HepG2 (cell line): ENCODE measurements around the gene ARHGAP20. TPM values are rescaled to one million over a fixed set of nuclear protein-coding genes. Genes with fewer than 3 reads are reported as not detected.

Experiments
- ATAC-seq: fragments of 200-7000 bp; cut with Tn5 transposase; 3 replicates; pipeline ENCODE4 v1.9.1; 2020; ENCODE audit warnings: mild to moderate bottlenecking, moderate library complexity
- BruUV-seq: library from RNA; stranded (reverse); fragments of 400-500 nt; replicated peaks from 2 replicates; lab custom pipeline; 2021; lab: Mats Ljungman, UMichigan
- CTCF ChIA-PET: fragments of 300-600 bp; formaldehyde crosslinking; extraction: SDS; loops from one replicate; lab custom pipeline; 2021; ENCODE audit warnings: low total read pairs, inconsistent platforms, low intra/inter-chr PET ratio; lab: Yijun Ruan, JAX
- POLR2A ChIA-PET: fragments of 350-600 bp; sonication (Branson Sonifier 250); formaldehyde crosslinking; loops from one replicate; lab custom pipeline; 2020; ENCODE audit warnings: antibody characterized with exemption, inconsistent platforms; lab: Yijun Ruan, JAX
- DNase-seq: peaks from one replicate; pipeline ENCODE4 v3.0.0-alpha.2; 2015; ENCODE audit warnings: low spot score
- FAIRE-seq: peaks from 3 replicates; lab custom pipeline; 2011; peaks lifted over from hg19 to GRCh38; lab: Jason Lieb, UNC
- H2AFZ ChIP-seq: one replicate; pipeline ENCODE4 v1.6.1; 2011; ENCODE audit warnings: low read length, inconsistent platforms
- H3K27ac ChIP-seq: fragments of 300-600 bp; 3 replicates; pipeline ENCODE4 v1.8.0; 2011; ENCODE audit warnings: mixed run types, mild to moderate bottlenecking, mixed read lengths, low read length, inconsistent platforms; ENCODE audit not compliant: insufficient read depth; ENCODE audit errors: extremely low read length
- H3K27me3 ChIP-seq, 2 experiments: fragments of 200-600 bp in 1 of 2; 2 replicates in 1 of 2; 3 replicates in 1 of 2; pipeline versions ENCODE4 v1.6.0 to v1.8.0; 2011; ENCODE audit warnings: low read length in 2 of 2, mild to moderate bottlenecking in 2 of 2, moderate library complexity in 2 of 2, inconsistent platforms in 1 of 2; ENCODE audit not compliant: insufficient read depth in 2 of 2, control insufficient read depth in 1 of 2
- H3K36me3 ChIP-seq, 2 experiments: fragments of 200-600 bp in 1 of 2; replicated peaks in 1 of 2; 2 replicates in 1 of 2; 3 replicates in 1 of 2; pipeline versions ENCODE4 v1.5.1 to v1.8.0; 2011; ENCODE audit warnings: low read length in 2 of 2, inconsistent platforms in 1 of 2; ENCODE audit not compliant: insufficient read depth in 2 of 2, control insufficient read depth in 1 of 2
- H3K4me1 ChIP-seq: 2 replicates; pipeline ENCODE4 v1.5.1; 2012; ENCODE audit warnings: low read length, inconsistent platforms; ENCODE audit not compliant: insufficient read depth
- H3K4me2 ChIP-seq: 2 replicates; pipeline ENCODE4 v1.6.0; 2011; ENCODE audit warnings: low read depth, low read length, inconsistent platforms
- H3K4me3 ChIP-seq, 3 experiments: fragments of 200-600 bp in 1 of 3; sonication (generic), shearing (Covaris generic) in 1 of 3; replicated peaks in 1 of 3; 2 replicates each; pipeline ENCODE4 v1.5.1; 2011 to 2016; ENCODE audit warnings: low read length in 3 of 3, inconsistent platforms in 2 of 3, low read depth in 2 of 3, mild to moderate bottlenecking in 2 of 3, control low read depth in 1 of 3, mixed read lengths in 1 of 3; ENCODE audit not compliant: insufficient read depth in 1 of 3
- H3K79me2 ChIP-seq: one replicate; pipeline ENCODE4 v1.6.1; 2011; ENCODE audit warnings: low read length, inconsistent platforms; ENCODE audit not compliant: insufficient read depth
- H3K9ac ChIP-seq: 2 replicates; pipeline ENCODE4 v1.6.0; 2011; ENCODE audit warnings: mild to moderate bottlenecking, low read depth, low read length, inconsistent platforms; ENCODE audit not compliant: insufficient read depth
- H3K9me3 ChIP-seq: 2 replicates; pipeline ENCODE4 v1.5.1; 2012; ENCODE audit warnings: mild to moderate bottlenecking, low read length
- H4K20me1 ChIP-seq: 2 replicates; pipeline ENCODE4 v1.6.0; 2011; ENCODE audit warnings: inconsistent platforms, mild to moderate bottlenecking, low read length, moderate library complexity; ENCODE audit not compliant: insufficient read depth
- KLF16 ChIP-seq, 2 experiments: sonication (generic) in 1 of 2; formaldehyde crosslinking in 1 of 2; IDR thresholded peaks; 2 replicates each; pipeline versions ENCODE4 v1.6.1 to v1.8.0; 2016 to 2023; ENCODE audit warnings: missing genetic modification reagents in 2 of 2, missing compliant biosample characterization in 1 of 2
- RFX5 ChIP-seq: IDR thresholded peaks from 2 replicates; pipeline ENCODE4 v1.6.1; 2011; ENCODE audit warnings: low read depth, low read length, improper control_type of control experiment
- SAP130 ChIP-seq: IDR thresholded peaks from 2 replicates; pipeline ENCODE4 v1.6.1; 2016; ENCODE audit warnings: low read depth
- ZNF121 ChIP-seq: sonication (generic); formaldehyde crosslinking; IDR thresholded peaks from 2 replicates; pipeline ENCODE4 v1.5.0; 2020; ENCODE audit warnings: mild to moderate bottlenecking, missing genetic modification reagents
- ZNF552 ChIP-seq: sonication (generic); formaldehyde crosslinking; IDR thresholded peaks from 2 replicates; pipeline ENCODE4 v1.9.0; 2022; ENCODE audit warnings: missing genetic modification reagents, mild to moderate bottlenecking, borderline replicate concordance
- in situ Hi-C: cut with HindIII; loops from 2 replicates; pipeline ENCODE4 v1.10.0; 2017; ENCODE audit warnings: low pct_unique_long_range_greater_than_20kb; ENCODE audit not compliant: extremely low pct_ligation_motif_present
- intact Hi-C: fragments of 100-400 bp; cut with micrococcal nuclease; formaldehyde crosslinking; loops from one replicate; pipeline ENCODE4 v1.10.0; 2022; ENCODE audit not compliant: unreplicated experiment
- polyA plus RNA-seq, 8 experiments: library from polyadenylated mRNA; depleted of rRNA in 3 of 8; stranded (reverse) in 7 of 8; unstranded in 1 of 8; fragments of >200 nt; fragmentation: Illumina TruSeq in 4 of 8; extraction: Trizol in 4 of 8; gene quantifications; 2 replicates each; pipeline versions ENCODE4 v1.2.1 to v1.2.3, GENCODE V29; 2011 to 2016; ENCODE audit warnings: low read depth in 4 of 8, missing spikeins in 1 of 8, mixed read lengths in 1 of 8; ENCODE audit not compliant: insufficient read depth in 1 of 8
- total RNA-seq, 5 experiments: library from RNA; depleted of rRNA; stranded (reverse); fragments of >200 nt; fragmentation: Illumina TruSeq; extraction: Trizol; gene quantifications; 2 replicates each; pipeline ENCODE4 v1.2.3, GENCODE V29; 2016; ENCODE audit warnings: low read depth in 1 of 5
- TF ChIP-seq, protein P1 (sequence below): sonication (generic); formaldehyde crosslinking; IDR thresholded peaks from 2 replicates; pipeline ENCODE4 v1.4.0; 2020; ENCODE audit warnings: missing genetic modification reagents, low read depth, mild to moderate bottlenecking, borderline replicate concordance
- TF ChIP-seq, protein P2 (sequence below): sonication (generic); formaldehyde crosslinking; IDR thresholded peaks from 2 replicates; pipeline ENCODE4 v1.8.0; 2022; ENCODE audit warnings: mild to moderate bottlenecking, missing genetic modification reagents

ARHGAP20 gene
- total and polyA plus RNA-seq, 2 of the 13 experiments (the other 11 are each of a cell fraction or from before 2014, with no cell fraction given) = not detected

DNA sequence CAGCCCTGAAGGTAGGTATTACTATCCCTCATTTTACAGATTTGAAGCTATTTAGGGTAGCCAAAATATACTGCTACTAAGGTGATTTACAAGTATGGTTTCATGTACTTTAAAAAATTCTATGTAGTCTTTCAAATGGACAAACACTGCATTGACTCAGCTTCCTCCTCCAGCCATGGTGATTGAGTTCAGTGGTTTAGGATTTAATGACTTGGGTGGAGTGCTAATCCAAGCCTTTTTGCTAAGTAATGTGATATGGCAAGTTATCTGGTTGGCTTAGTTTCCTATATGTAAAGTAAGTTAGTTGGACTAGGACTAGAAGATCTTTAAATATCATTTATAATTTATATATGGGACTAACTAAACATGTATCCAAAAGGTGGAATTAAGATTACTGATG, 77.9 kb downstream of the ARHGAP20 start (continued):
- TF ChIP-seq, protein P1, sequence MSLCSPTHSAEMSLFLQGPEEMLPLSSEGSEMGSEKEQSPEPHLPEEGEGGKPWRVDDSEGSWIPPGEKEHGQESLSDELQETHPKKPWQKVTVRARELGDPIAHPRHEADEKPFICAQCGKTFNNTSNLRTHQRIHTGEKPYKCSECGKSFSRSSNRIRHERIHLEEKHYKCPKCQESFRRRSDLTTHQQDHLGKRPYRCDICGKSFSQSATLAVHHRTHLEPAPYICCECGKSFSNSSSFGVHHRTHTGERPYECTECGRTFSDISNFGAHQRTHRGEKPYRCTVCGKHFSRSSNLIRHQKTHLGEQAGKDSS (CRISPR knock-in tag) = no peak
- TF ChIP-seq ZNF121 (CRISPR knock-in tag) (no peak), RFX5 (no peak), KLF16 (CRISPR knock-in tag; IDR thresholded peaks at IDR 0.05) (no peak), ZNF552 (CRISPR knock-in tag) (no peak)

DNA sequence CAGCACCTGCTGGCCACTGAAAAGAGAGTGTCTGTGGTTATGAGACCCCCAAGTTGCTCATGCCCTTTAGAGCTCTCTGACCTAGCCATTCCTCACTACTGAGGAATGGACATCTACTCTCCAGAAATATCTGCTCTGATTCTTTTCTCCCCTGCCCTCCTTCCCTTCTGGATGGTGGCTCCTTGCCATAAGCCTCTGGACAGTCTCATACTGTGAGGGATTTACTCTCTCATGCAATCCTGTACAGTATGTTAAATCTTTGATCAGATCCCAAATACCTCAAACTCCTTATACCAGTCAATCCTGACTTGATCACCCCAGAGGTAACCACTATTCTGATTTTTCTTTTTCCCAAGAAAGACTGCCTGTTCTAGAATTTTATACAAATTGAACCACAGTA, 80.7 kb downstream of the ARHGAP20 start:
- no peak overlapping the region for H2AFZ ChIP-seq
- DNase-seq = no peak
- in situ Hi-C loops (no loop called here), intact Hi-C loops (no loop called here)
- no peaks in the 10 kb centered on the region for H3K4me1 ChIP-seq
- ATAC-seq = no peak
- no peaks in the 10 kb centered on the region; a peak in 1 of 5 replicates for H3K27me3 ChIP-seq
- no peaks in the 10 kb centered on the region for H3K36me3 ChIP-seq
- H3K4me2 ChIP-seq = no peak overlapping the region
- no peaks in the 10 kb centered on the region for H3K79me2 ChIP-seq
- no peaks in the 10 kb centered on the region for H4K20me1 ChIP-seq
- no peak overlapping the region for H3K9ac ChIP-seq
- ChIA-PET POLR2A (no interaction called here), CTCF (no interaction called here)
- H3K4me3 ChIP-seq = no peak overlapping the region
- FAIRE-seq = no peak
- H3K9me3 ChIP-seq = no peaks in the 10 kb centered on the region
- H3K27ac ChIP-seq = no peak overlapping the region
- no TSS peak for BruUV-seq
- TF ChIP-seq SAP130 (CRISPR knock-in tag) = no peak
- TF ChIP-seq, protein P2, sequence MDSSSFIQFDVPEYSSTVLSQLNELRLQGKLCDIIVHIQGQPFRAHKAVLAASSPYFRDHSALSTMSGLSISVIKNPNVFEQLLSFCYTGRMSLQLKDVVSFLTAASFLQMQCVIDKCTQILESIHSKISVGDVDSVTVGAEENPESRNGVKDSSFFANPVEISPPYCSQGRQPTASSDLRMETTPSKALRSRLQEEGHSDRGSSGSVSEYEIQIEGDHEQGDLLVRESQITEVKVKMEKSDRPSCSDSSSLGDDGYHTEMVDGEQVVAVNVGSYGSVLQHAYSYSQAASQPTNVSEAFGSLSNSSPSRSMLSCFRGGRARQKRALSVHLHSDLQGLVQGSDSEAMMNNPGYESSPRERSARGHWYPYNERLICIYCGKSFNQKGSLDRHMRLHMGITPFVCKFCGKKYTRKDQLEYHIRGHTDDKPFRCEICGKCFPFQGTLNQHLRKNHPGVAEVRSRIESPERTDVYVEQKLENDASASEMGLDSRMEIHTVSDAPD (CRISPR knock-in tag) = no peak
